ENCODE results near the gene SEPTIN12.

DNA sequence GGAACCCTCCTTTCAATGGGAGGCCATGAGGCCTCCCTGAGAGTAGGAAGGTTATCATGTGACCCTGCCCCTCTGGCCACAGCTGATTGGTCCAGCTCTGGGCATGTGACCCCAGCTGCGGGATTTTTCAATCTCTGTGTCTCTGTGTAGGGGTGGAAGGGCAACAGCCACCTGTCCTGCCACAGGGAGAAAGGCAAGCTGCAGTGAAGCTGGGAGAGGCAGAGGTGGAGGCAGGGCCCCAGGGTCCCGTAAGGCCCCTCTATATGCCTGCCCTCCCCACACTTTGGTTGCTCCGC, 42.9 kb downstream of the SEPTIN12 start:
- TF ChIP-seq CTCF (IDR thresholded peaks at IDR 0.05), result no peak
- TF ChIP-seq EP300 (IDR thresholded peaks at IDR 0.05), result no peak
- TF ChIP-seq POLR2A (IDR thresholded peaks at IDR 0.05), result no peak

Data from ovary (tissue), 3 donors.